H1 (cell line): ENCODE results near the gene SOX6. TPM values are rescaled to one million over a fixed set of nuclear protein-coding genes. Genes with fewer than 3 reads are reported as not detected.

Source experiments
- CTCF ChIA-PET: fragments of 300-600 bp; sonication (Branson Sonifier 250); formaldehyde crosslinking; loops from one replicate; lab custom pipeline; 2021; ENCODE audit not compliant: partially characterized antibody; lab: Charles Lee
- POLR2A ChIA-PET: fragments of 300-600 bp; sonication (Branson Sonifier 250); formaldehyde crosslinking; loops from one replicate; lab custom pipeline; 2021; ENCODE audit warnings: inconsistent platforms; ENCODE audit not compliant: partially characterized antibody; lab: Charles Lee
- DNase-seq, 2 experiments: peaks; one replicate each; pipeline versions ENCODE4 v3.0.0 to v3.0.0-alpha.2; 2010 to 2022; ENCODE audit warnings: low spot score in 2 of 2, low read depth in 1 of 2, mixed read lengths in 1 of 2
- FAIRE-seq: peaks from 2 replicates; lab custom pipeline; 2011; peaks lifted over from hg19 to GRCh38; lab: Jason Lieb, UNC
- H2AFZ ChIP-seq: 2 replicates; pipeline ENCODE4 v1.8.1; 2012; ENCODE audit warnings: low read length, inconsistent platforms
- H2AK5ac ChIP-seq: 2 replicates; pipeline ENCODE4 v1.6.1; 2013; ENCODE audit warnings: low read depth, low read length
- H2BK120ac ChIP-seq: replicated peaks from 2 replicates; pipeline ENCODE3; 2013; ENCODE audit warnings: low read depth, low read length, inconsistent platforms
- H2BK12ac ChIP-seq: 2 replicates; pipeline ENCODE4 v1.6.1; 2013; ENCODE audit warnings: low read depth, low read length
- H2BK15ac ChIP-seq: 2 replicates; pipeline ENCODE4 v1.6.1; 2013; ENCODE audit warnings: low read length
- H2BK20ac ChIP-seq: 2 replicates; pipeline ENCODE4 v1.6.1; 2013; ENCODE audit warnings: low read length
- H2BK5ac ChIP-seq: 2 replicates; pipeline ENCODE4 v1.6.1; 2013; ENCODE audit warnings: low read depth, low read length
- H3K14ac ChIP-seq: 2 replicates; pipeline ENCODE4 v1.6.1; 2013; ENCODE audit warnings: inconsistent platforms; ENCODE audit not compliant: insufficient read length
- H3K18ac ChIP-seq: 2 replicates; pipeline ENCODE4 v1.6.1; 2013; ENCODE audit warnings: low read length; ENCODE audit errors: extremely low read depth
- H3K23ac ChIP-seq: 2 replicates; pipeline ENCODE4 v1.6.1; 2013; ENCODE audit warnings: inconsistent platforms; ENCODE audit not compliant: insufficient read length
- H3K23me2 ChIP-seq: 2 replicates; pipeline ENCODE4 v1.6.1; 2013; ENCODE audit warnings: low read depth, low read length
- H3K27ac ChIP-seq: 2 replicates; pipeline ENCODE4 v1.6.1; 2011; ENCODE audit warnings: low read depth, low read length, inconsistent platforms
- H3K27me3 ChIP-seq, 4 experiments: replicated peaks in 1 of 4; 1 replicate in 1 of 4; 2 replicates in 3 of 4; pipeline versions ENCODE4 v1.6.1 to v1.8.1; 2011 to 2013; ENCODE audit warnings: low read length in 3 of 4, mild to moderate bottlenecking in 3 of 4, inconsistent platforms in 2 of 4, mixed read lengths in 2 of 4, moderate library complexity in 1 of 4; ENCODE audit not compliant: control insufficient read depth in 3 of 4, insufficient read depth in 3 of 4; ENCODE audit errors: extremely low read depth in 1 of 4
- H3K36me3 ChIP-seq, 4 experiments: 2 replicates each; pipeline versions ENCODE4 v1.6.1 to v1.8.1; 2011 to 2013; ENCODE audit warnings: mild to moderate bottlenecking in 4 of 4, low read length in 3 of 4, moderate library complexity in 2 of 4, control low read depth in 1 of 4, inconsistent platforms in 1 of 4; ENCODE audit not compliant: insufficient read depth in 4 of 4, control insufficient read depth in 2 of 4
- H3K4ac ChIP-seq: replicated peaks from 2 replicates; pipeline ENCODE3; 2013; ENCODE audit warnings: low read length, low read depth, mixed read lengths, inconsistent platforms; ENCODE audit not compliant: insufficient read length
- H3K4me1 ChIP-seq, 4 experiments: replicated peaks in 1 of 4; 1 replicate in 1 of 4; 2 replicates in 3 of 4; pipeline versions ENCODE4 v1.6.1 to v1.8.1; 2011 to 2013; ENCODE audit warnings: low read length in 3 of 4, inconsistent platforms in 2 of 4, mixed read lengths in 1 of 4; ENCODE audit not compliant: insufficient read depth in 4 of 4, control insufficient read depth in 3 of 4
- H3K4me2 ChIP-seq, 2 experiments: 2 replicates each; pipeline versions ENCODE4 v1.6.1 to v1.8.1; 2011 to 2013; ENCODE audit warnings: low read depth in 2 of 2, low read length in 2 of 2, control low read depth in 1 of 2, inconsistent platforms in 1 of 2, mild to moderate bottlenecking in 1 of 2; ENCODE audit not compliant: insufficient read depth in 1 of 2
- H3K4me3 ChIP-seq, 4 experiments: fragments of 200-600, 300-600 bp in 1 of 4; sonication (generic), shearing (Covaris generic), sonication (Bioruptor Twin) in 1 of 4; 2 replicates each; pipeline versions ENCODE4 v1.5.1 to v1.8.1; 2011 to 2016; ENCODE audit warnings: low read length in 4 of 4, low read depth in 3 of 4, control low read depth in 2 of 4, inconsistent platforms in 2 of 4, mild to moderate bottlenecking in 2 of 4, mixed read lengths in 1 of 4, moderate library complexity in 1 of 4; ENCODE audit not compliant: insufficient read depth in 2 of 4; ENCODE audit errors: extremely low read depth in 1 of 4
- H3K56ac ChIP-seq: replicated peaks from 2 replicates; pipeline ENCODE3; 2013; ENCODE audit warnings: low read depth, mild to moderate bottlenecking, mixed read lengths, low read length, inconsistent platforms; ENCODE audit not compliant: insufficient read length
- H3K79me1 ChIP-seq: 2 replicates; pipeline ENCODE4 v1.6.1; 2013; ENCODE audit warnings: low read depth, low read length, control low read depth
- H3K79me2 ChIP-seq, 2 experiments: 2 replicates each; pipeline versions ENCODE4 v1.6.1 to v1.8.1; 2012 to 2013; ENCODE audit warnings: low read length in 2 of 2, mild to moderate bottlenecking in 2 of 2, inconsistent platforms in 1 of 2; ENCODE audit not compliant: insufficient read depth in 2 of 2, control insufficient read depth in 1 of 2
- H3K9ac ChIP-seq, 4 experiments: replicated peaks in 1 of 4; 1 replicate in 1 of 4; 2 replicates in 3 of 4; pipeline versions ENCODE4 v1.6.1 to v1.8.1; 2011 to 2013; ENCODE audit warnings: low read depth in 3 of 4, low read length in 3 of 4, control low read depth in 2 of 4, mild to moderate bottlenecking in 2 of 4, moderate library complexity in 2 of 4, inconsistent platforms in 1 of 4; ENCODE audit errors: extremely low read depth in 1 of 4
- H3K9me3 ChIP-seq, 2 experiments: 2 replicates each; pipeline versions ENCODE4 v1.6.1 to v1.8.1; 2012 to 2013; ENCODE audit warnings: mild to moderate bottlenecking in 2 of 2, moderate library complexity in 2 of 2, control low read depth in 1 of 2, inconsistent platforms in 1 of 2, low read depth in 1 of 2, low read length in 1 of 2, mixed read lengths in 1 of 2; ENCODE audit not compliant: insufficient read depth in 2 of 2
- H4K20me1 ChIP-seq, 2 experiments: replicated peaks in 1 of 2; 2 replicates each; pipeline versions ENCODE3 to v1.8.1; 2011 to 2013; ENCODE audit warnings: inconsistent platforms in 2 of 2, low read length in 2 of 2, mild to moderate bottlenecking in 1 of 2; ENCODE audit not compliant: insufficient read depth in 2 of 2, control insufficient read depth in 1 of 2
- H4K5ac ChIP-seq: 2 replicates; pipeline ENCODE4 v1.6.1; 2013; ENCODE audit warnings: low read length, low read depth, mixed read lengths, inconsistent platforms; ENCODE audit not compliant: insufficient read length
- H4K8ac ChIP-seq: 2 replicates; pipeline ENCODE4 v1.8.0; 2013; ENCODE audit warnings: mild to moderate bottlenecking, moderate library complexity, low read length, inconsistent platforms; ENCODE audit not compliant: insufficient read depth; ENCODE audit errors: extremely low read depth
- H4K91ac ChIP-seq: replicated peaks from 2 replicates; pipeline ENCODE3; 2013; ENCODE audit warnings: low read length, mixed read lengths, inconsistent platforms; ENCODE audit not compliant: insufficient read length
- ATF2 ChIP-seq: IDR thresholded peaks from 2 replicates; pipeline ENCODE4 v1.6.1; 2012; ENCODE audit warnings: low read length, inconsistent platforms
- BRCA1 ChIP-seq: IDR thresholded peaks from 2 replicates; pipeline ENCODE4 v1.6.1; 2012; ENCODE audit warnings: low read depth, low read length, improper control_type of control experiment
- CEBPB ChIP-seq: IDR thresholded peaks from 2 replicates; pipeline ENCODE4 v1.6.1; 2012; ENCODE audit warnings: low read depth, low read length
- EGR1 ChIP-seq: IDR thresholded peaks from 2 replicates; pipeline ENCODE4 v1.6.1; 2011; ENCODE audit warnings: low read depth, low read length, borderline replicate concordance
- GTF2F1 ChIP-seq: IDR thresholded peaks from 2 replicates; pipeline ENCODE4 v1.6.1; 2012; ENCODE audit warnings: low read depth, low read length, improper control_type of control experiment, borderline replicate concordance
- JUND ChIP-seq: IDR thresholded peaks from 2 replicates; pipeline ENCODE4 v1.6.1; 2011; ENCODE audit warnings: mild to moderate bottlenecking, improper control_type of control experiment, low read length
- POLR2AphosphoS5 ChIP-seq: IDR thresholded peaks from 2 replicates; pipeline ENCODE4 v1.6.1; 2011; ENCODE audit warnings: low read depth, low read length
- SP2 ChIP-seq: IDR thresholded peaks from 2 replicates; pipeline ENCODE4 v1.6.1; 2012; ENCODE audit warnings: mild to moderate bottlenecking, low read length, inconsistent platforms
- SP4 ChIP-seq: IDR thresholded peaks from 2 replicates; pipeline ENCODE4 v1.6.1; 2012; ENCODE audit warnings: low read length, inconsistent platforms
- SRF ChIP-seq: IDR thresholded peaks from 2 replicates; pipeline ENCODE4 v1.6.1; 2011; ENCODE audit warnings: mild to moderate bottlenecking, low read depth, low read length, moderate library complexity
- TAF7 ChIP-seq: optimal IDR thresholded peaks from 2 replicates; pipeline ENCODE3; 2011; ENCODE audit warnings: low read depth, mild to moderate bottlenecking, inconsistent platforms, low read length, moderate library complexity, borderline replicate concordance
- TBP ChIP-seq: IDR thresholded peaks from 2 replicates; pipeline ENCODE4 v1.6.1; 2011; ENCODE audit warnings: low read depth, low read length, improper control_type of control experiment
- TCF12 ChIP-seq: IDR thresholded peaks from 2 replicates; pipeline ENCODE4 v1.6.1; 2011; ENCODE audit warnings: low read depth, mild to moderate bottlenecking, low read length
- ZNF274 ChIP-seq: IDR thresholded peaks from 2 replicates; pipeline ENCODE4 v1.7.0; 2012; ENCODE audit warnings: low read length, borderline replicate concordance; ENCODE audit errors: extremely low read depth
- WGBS, 2 experiments: shearing (Covaris generic) in 1 of 2; methylation state at CpG; one replicate each; pipeline versions ENCODE4 v1.1.6 to v1.1.7; 2013 to 2015; ENCODE audit warnings: low lambda C conversion rate in 2 of 2, mixed read lengths in 2 of 2, inconsistent platforms in 1 of 2, low coverage in 1 of 2, missing lambda C conversion rate in 1 of 2; ENCODE audit not compliant: insufficient replicate concordance in 2 of 2, insufficient coverage in 1 of 2, insufficient read length in 1 of 2; ENCODE audit errors: extremely low coverage in 1 of 2, missing lambda C conversion rate in 1 of 2; 5-methylcytosine and 5-hydroxymethylcytosine counted together
- polyA plus RNA-seq, 7 experiments: library from polyadenylated mRNA; depleted of rRNA in 3 of 7; stranded (reverse) in 5 of 7; unstranded in 2 of 7; fragments of >200 nt in 5 of 7; fragments of 200-250 nt in 2 of 7; gene quantifications; 1 replicate in 5 of 7; 2 replicates in 1 of 7; 4 replicates in 1 of 7; pipeline versions ENCODE4 v1.2.1 to v1.2.3, GENCODE V29; 2011 to 2013; ENCODE audit warnings: missing spikeins in 2 of 7, mixed read lengths in 2 of 7
- total RNA-seq: library from RNA; stranded (reverse); fragmentation: NEBNext Ultra II Directional; extraction: Animal tissue kit (Norgen Biotek cat#: 25700); gene quantifications from 2 replicates; pipeline ENCODE4 v1.2.1, GENCODE V29; 2021

Gene SOX6
- total and polyA plus RNA-seq, 2 of the 8 experiments (the other 6 are each of a cell fraction or from before 2014, with no cell fraction given), result 0.09 TPM; not detected in 1

- no peak overlapping the region for H2BK12ac ChIP-seq
- H2BK120ac ChIP-seq, result no peak overlapping the region
- no peak overlapping the region for H3K14ac ChIP-seq
- no peaks in the 10 kb centered on the region; the same call in 1 of the 2 replicates for H3K23me2 ChIP-seq
- no peak overlapping the region for H3K4me2 ChIP-seq
- no peak overlapping the region for H2BK15ac ChIP-seq
- TF ChIP-seq TBP (no peak), TAF7 (no peak), JUND (no peak), TCF12 (no peak), SP2 (no peak), BRCA1 (no peak), GTF2F1 (no peak), EGR1 (no peak), SP4 (no peak), ZNF274 (no peak), SRF (no peak), ATF2 (no peak), POLR2AphosphoS5 (no peak), CEBPB (no peak)
- H3K27me3 ChIP-seq, result no peaks in the 10 kb centered on the region
- no peak overlapping the region for H3K4ac ChIP-seq
- no peak overlapping the region for H3K18ac ChIP-seq
- H3K79me1 ChIP-seq, result no peaks in the 10 kb centered on the region
- H2BK5ac ChIP-seq, result no peak overlapping the region
- ChIA-PET POLR2A (no interaction called here), CTCF (no interaction called here)
- H3K9me3 ChIP-seq, result no peaks in the 10 kb centered on the region
- no peaks in the 10 kb centered on the region for H3K79me2 ChIP-seq
- no peak overlapping the region for H3K9ac ChIP-seq
- no peak overlapping the region for H2AFZ ChIP-seq
- WGBS, 2 experiments, result 91% methylated on average over 3 of the region's 3 CpGs; no CpG with 5 or more reads in 1 of the 2 experiments
- no peaks in the 10 kb centered on the region for H4K20me1 ChIP-seq
- H2AK5ac ChIP-seq, result no peak overlapping the region
- FAIRE-seq (no peak), DNase-seq (no peak)
- no peak overlapping the region for H3K4me3 ChIP-seq
- no peak overlapping the region for H4K5ac ChIP-seq
- no peak overlapping the region for H4K91ac ChIP-seq
- H3K56ac ChIP-seq, result no peak overlapping the region
- H4K8ac ChIP-seq, result no peak overlapping the region
- H2BK20ac ChIP-seq, result no peak overlapping the region
- H3K27ac ChIP-seq, result no peak overlapping the region
- H3K23ac ChIP-seq, result no peak overlapping the region
- H3K36me3 ChIP-seq, result no peaks in the 10 kb centered on the region
- H3K4me1 ChIP-seq, result peaks cover 0 to 2% (median 0%) of the 10 kb centered on the region in 4 experiments; a peak in 1 of 7 replicates
These were observed 66.8 kb downstream of the SOX6 start for GRCh38 chr11:16289541-16289940.
